ENCODE measurements around the gene GAL3ST3. TPM values are rescaled to one million over a fixed set of nuclear protein-coding genes. Genes with fewer than 3 reads are reported as not detected.

GAL3ST3 gene
- total and polyA plus RNA-seq, 7 donors: 0.04 TPM; not detected in 6

GRCh38 chr11:66059966-66060680 is 11.2 kb upstream of the GAL3ST3 start:
- H3K27ac ChIP-seq: no peak overlapping the region
- 81% methylated on average over 8 of the region's 8 CpGs for WGBS, 2 donors
- H3K27me3 ChIP-seq: no peaks in the 10 kb centered on the region
- no peaks in the 10 kb centered on the region for H3K9me3 ChIP-seq
- no peak overlapping the region for H3K4me3 ChIP-seq
- no peak for DNase-seq
- H3K36me3 ChIP-seq: peaks cover 62 to 100% (median 93%) of the 10 kb centered on the region in 4 donors
- H3K4me1 ChIP-seq: no peaks in the 10 kb centered on the region
- intact Hi-C loops (cut with DNase I): no loop called here
- TF ChIP-seq, protein P1, sequence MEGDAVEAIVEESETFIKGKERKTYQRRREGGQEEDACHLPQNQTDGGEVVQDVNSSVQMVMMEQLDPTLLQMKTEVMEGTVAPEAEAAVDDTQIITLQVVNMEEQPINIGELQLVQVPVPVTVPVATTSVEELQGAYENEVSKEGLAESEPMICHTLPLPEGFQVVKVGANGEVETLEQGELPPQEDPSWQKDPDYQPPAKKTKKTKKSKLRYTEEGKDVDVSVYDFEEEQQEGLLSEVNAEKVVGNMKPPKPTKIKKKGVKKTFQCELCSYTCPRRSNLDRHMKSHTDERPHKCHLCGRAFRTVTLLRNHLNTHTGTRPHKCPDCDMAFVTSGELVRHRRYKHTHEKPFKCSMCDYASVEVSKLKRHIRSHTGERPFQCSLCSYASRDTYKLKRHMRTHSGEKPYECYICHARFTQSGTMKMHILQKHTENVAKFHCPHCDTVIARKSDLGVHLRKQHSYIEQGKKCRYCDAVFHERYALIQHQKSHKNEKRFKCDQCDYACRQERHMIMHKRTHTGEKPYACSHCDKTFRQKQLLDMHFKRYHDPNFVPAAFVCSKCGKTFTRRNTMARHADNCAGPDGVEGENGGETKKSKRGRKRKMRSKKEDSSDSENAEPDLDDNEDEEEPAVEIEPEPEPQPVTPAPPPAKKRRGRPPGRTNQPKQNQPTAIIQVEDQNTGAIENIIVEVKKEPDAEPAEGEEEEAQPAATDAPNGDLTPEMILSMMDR (IDR thresholded peaks at IDR 0.05): no peak
- TF ChIP-seq POLR2A (IDR thresholded peaks at IDR 0.05) (no peak), EP300 (IDR thresholded peaks at IDR 0.05) (no peak), POLR2AphosphoS5 (IDR thresholded peaks at IDR 0.05) (no peak)

DNA sequence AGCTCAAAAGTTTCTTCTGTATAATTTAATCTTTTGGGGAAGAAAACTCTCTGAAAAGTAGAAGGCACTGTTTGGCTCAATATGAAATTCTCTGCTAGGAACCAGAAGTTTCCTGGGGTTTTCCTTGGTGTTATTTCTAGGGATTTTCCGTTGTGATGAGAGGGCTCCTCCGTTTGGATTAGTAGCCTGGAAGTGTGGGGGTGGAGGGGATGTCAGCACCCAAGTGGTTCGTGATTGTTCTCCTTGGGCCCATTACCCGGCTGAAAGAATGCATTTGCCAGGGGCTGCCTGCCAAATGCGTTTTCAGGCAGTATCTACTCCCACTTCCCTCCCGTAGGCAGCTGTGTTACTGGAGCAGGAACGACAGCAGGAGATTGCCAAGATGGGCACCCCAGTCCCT is 7.5 kb upstream of the GAL3ST3 start:
- Histone ChIP-seq H3K4me1 (peaks cover 0 to 23% (median 15%) of the 10 kb centered on the region in 4 donors), H3K9me3 (no peaks in the 10 kb centered on the region), H3K36me3 (peaks cover 61 to 81% (median 70%) of the 10 kb centered on the region in 4 donors), H3K27ac (no peak overlapping the region), H3K4me3 (no peak overlapping the region), H3K27me3 (no peaks in the 10 kb centered on the region)
- no peak for TF ChIP-seq EP300 (IDR thresholded peaks at IDR 0.05)
- TF ChIP-seq, protein P1 (IDR thresholded peaks at IDR 0.05): no peak
- TF ChIP-seq POLR2AphosphoS5 (IDR thresholded peaks at IDR 0.05): no peak
- no peak for TF ChIP-seq POLR2A (IDR thresholded peaks at IDR 0.05)
- 76 to 81% methylated on average over 7 of the region's 7 CpGs for WGBS, 2 donors
- peak; percentile 44 for DNase-seq
- intact Hi-C loops (cut with DNase I): no loop called here

DNA sequence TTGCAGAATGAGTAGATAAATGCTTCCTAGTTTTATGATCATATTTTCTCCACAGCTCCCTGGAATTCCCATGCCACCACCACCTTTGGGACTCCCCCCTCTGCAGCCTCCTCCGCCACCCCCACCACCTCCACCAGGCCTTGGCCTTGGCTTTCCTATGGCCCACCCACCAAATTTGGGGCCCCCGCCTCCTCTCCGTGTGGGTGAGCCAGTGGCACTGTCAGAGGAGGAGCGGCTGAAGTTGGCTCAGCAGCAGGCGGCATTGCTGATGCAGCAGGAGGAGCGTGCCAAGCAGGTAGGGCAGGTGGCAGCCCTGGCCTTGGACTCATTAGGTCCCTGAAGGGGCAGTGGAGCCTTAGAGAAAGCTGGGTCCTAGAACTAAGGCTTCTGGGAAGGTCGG is 6.1 kb upstream of the GAL3ST3 start:
- H3K4me1 ChIP-seq: peaks cover 0 to 28% (median 20%) of the 10 kb centered on the region in 4 donors
- DNase-seq: peak; percentile 63
- TF ChIP-seq POLR2A (IDR thresholded peaks at IDR 0.05) (no peak), EP300 (IDR thresholded peaks at IDR 0.05) (no peak), POLR2AphosphoS5 (IDR thresholded peaks at IDR 0.05) (no peak)
- TF ChIP-seq, protein P1 (IDR thresholded peaks at IDR 0.05): no peak
- no peak overlapping the region for H3K4me3 ChIP-seq
- H3K27me3 ChIP-seq: no peaks in the 10 kb centered on the region
- no peaks in the 10 kb centered on the region for H3K9me3 ChIP-seq
- no peak overlapping the region for H3K27ac ChIP-seq
- 96 to 97% methylated on average over 7 of the region's 7 CpGs for WGBS, 2 donors
- peaks cover 48 to 66% (median 56%) of the 10 kb centered on the region in 4 donors for H3K36me3 ChIP-seq
- intact Hi-C loops (cut with DNase I): no loop called here

DNA sequence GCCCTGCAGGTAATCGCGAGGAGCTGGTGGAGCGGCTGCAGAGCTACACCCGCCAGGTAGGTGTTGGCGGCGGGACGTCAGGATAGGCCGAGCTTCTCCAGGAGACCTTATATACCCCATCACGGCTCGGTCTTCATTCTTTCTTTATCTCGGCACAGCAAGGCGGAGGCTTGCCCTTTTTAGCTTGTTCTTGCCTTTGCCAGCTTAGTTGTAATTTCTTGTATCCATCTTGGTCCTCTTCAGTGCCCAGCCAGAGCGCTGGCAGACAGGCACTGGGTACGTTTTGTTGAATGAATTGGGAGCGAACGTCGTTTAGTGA is 3.7 kb upstream of the GAL3ST3 start:
- TF ChIP-seq POLR2AphosphoS5 (IDR thresholded peaks at IDR 0.05) (no peak), EP300 (IDR thresholded peaks at IDR 0.05) (no peak), POLR2A (IDR thresholded peaks at IDR 0.05) (no peak)
- TF ChIP-seq, protein P1 (IDR thresholded peaks at IDR 0.05): no peak

More for the DNA sequence above, 3.7 kb upstream of the GAL3ST3 start:
- no peaks in the 10 kb centered on the region for H3K9me3 ChIP-seq
- H3K27ac ChIP-seq: peak overlapping the region; percentile 84 to 90 (median 87)
- intact Hi-C loops (cut with DNase I): loop anchor here (5.0 kb wide), 1 partner anchor 50 kb away; the partner anchor contains the start of genes BANF1 and EIF1AD
- H3K4me3 ChIP-seq: peak overlapping the region; percentile 85 to 98 (median 91)
- peaks cover 26 to 42% (median 32%) of the 10 kb centered on the region in 4 donors for H3K36me3 ChIP-seq
- H3K27me3 ChIP-seq: peaks cover 14 to 21% (median 17%) of the 10 kb centered on the region in 3 donors
- WGBS, 2 donors: 1 to 2% methylated on average over 17 of the region's 17 CpGs
- DNase-seq: no peak
- H3K4me1 ChIP-seq: peaks cover 0 to 33% (median 23%) of the 10 kb centered on the region in 4 donors

Measured in sigmoid colon (tissue), 7 donors.